GM18526 (cell line): ENCODE results near the gene POLH.

Experiments
- POLR2A ChIP-seq: IDR thresholded peaks from 3 replicates; pipeline ENCODE4 v1.6.1; 2011; ENCODE audit not compliant: insufficient read length; ENCODE audit errors: extremely low read depth

The POLH gene

GRCh38 chr6:43647613-43648012 is 71.6 kb downstream of the POLH start:
- TF ChIP-seq POLR2A = no peak

GRCh38 chr6:43648248-43648647 is 72.3 kb downstream of the POLH start:
- no peak for TF ChIP-seq POLR2A

GRCh38 chr6:43657221-43657802 is 81.3 kb downstream of the POLH start:
- no peak for TF ChIP-seq POLR2A

- TF ChIP-seq POLR2A = no peak
These were observed 82.2 kb downstream of the POLH start for GRCh38 chr6:43658161-43658560.
